Activated CD4-positive, alpha-beta memory T cell treated with anti-CD3 and anti-CD28 coated beads, Interleukin-2, amount 10 ng/mL, durations not matched to agents 7 days and 5 days (primary cell): Measurements from ENCODE around the gene MCC. TPM values are rescaled to one million over a fixed set of nuclear protein-coding genes. Genes with fewer than 3 reads are reported as not detected.

Source experiments
- CTCF ChIA-PET: fragments of 350-600 bp; sonication (Branson Sonifier 250); formaldehyde crosslinking; loops from one replicate; lab custom pipeline; 2021; ENCODE audit warnings: antibody characterized with exemption, inconsistent platforms; lab: Charles Lee
- POLR2A ChIA-PET: fragments of 350-600 bp; sonication (Branson Sonifier 250); formaldehyde crosslinking; loops from one replicate; lab custom pipeline; 2021; ENCODE audit warnings: antibody characterized with exemption; lab: Charles Lee
- DNase-seq: peaks from one replicate; pipeline ENCODE4 v3.0.0-alpha.2; 2020
- H3K27ac Mint-ChIP-seq: one replicate; pipeline ENCODE4 v1.8.0; 2021; ENCODE audit warnings: mild to moderate bottlenecking, mixed read lengths
- H3K27me3 Mint-ChIP-seq: one replicate; pipeline ENCODE4 v1.8.0; 2021; ENCODE audit warnings: mixed read lengths
- H3K36me3 Mint-ChIP-seq: one replicate; pipeline ENCODE4 v1.8.0; 2021; ENCODE audit warnings: low read depth, mixed read lengths
- H3K4me1 Mint-ChIP-seq: one replicate; pipeline ENCODE4 v1.8.0; 2021; ENCODE audit warnings: mixed read lengths
- H3K4me3 Mint-ChIP-seq: one replicate; pipeline ENCODE4 v1.8.0; 2021; ENCODE audit warnings: mild to moderate bottlenecking, mixed read lengths
- H3K9me3 Mint-ChIP-seq: one replicate; pipeline ENCODE4 v1.8.0; 2021; ENCODE audit warnings: mixed read lengths
- total RNA-seq, 2 experiments: library from RNA; stranded (reverse); gene quantifications; one replicate each; pipeline ENCODE4 v1.2.3, GENCODE V29; 2021

MCC gene
- total RNA-seq, 2 experiments from 2014 or later = 8.6 to 10.4 TPM

DNA sequence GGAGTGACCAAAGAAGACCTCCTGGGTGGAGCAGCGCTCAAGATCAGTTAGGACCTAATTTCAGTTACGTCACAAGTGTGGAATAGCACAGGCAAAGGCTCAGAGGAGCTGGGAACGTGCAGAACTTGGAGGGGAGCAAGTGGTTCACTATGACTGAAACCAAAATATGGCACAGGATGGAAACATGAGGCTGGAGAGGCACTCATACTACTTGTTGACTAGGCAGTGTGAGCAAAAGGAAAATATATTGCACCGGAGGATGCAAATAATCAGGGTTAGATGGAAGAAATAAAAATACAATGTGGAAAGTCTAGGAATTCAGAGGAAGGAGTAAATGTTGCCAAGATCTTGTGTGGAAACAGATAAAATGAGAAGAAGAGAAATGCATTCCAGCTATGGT, 363.3 kb downstream of the MCC start:
- no peak overlapping the region for H3K4me3 Mint-ChIP-seq
- peaks cover 3% of the 10 kb centered on the region for H3K27me3 Mint-ChIP-seq
- H3K27ac Mint-ChIP-seq = no peak overlapping the region
- DNase-seq = no peak
- CTCF ChIA-PET = interaction anchor here (1.2 kb wide), 1 partner anchor 129 kb away, joined by 3 read pairs; no protein-coding TSS in a partner anchor
- peaks cover 11% of the 10 kb centered on the region for H3K9me3 Mint-ChIP-seq
- H3K4me1 Mint-ChIP-seq = no peaks in the 10 kb centered on the region
- peaks cover 4% of the 10 kb centered on the region for H3K36me3 Mint-ChIP-seq
- POLR2A ChIA-PET = interaction anchor here (1.1 kb wide), 1 partner anchor 21 kb away, joined by 4 read pairs; no protein-coding TSS in a partner anchor

- peaks cover 4% of the 10 kb centered on the region for H3K36me3 Mint-ChIP-seq
- peaks cover 11% of the 10 kb centered on the region for H3K9me3 Mint-ChIP-seq
- no peaks in the 10 kb centered on the region for H3K4me1 Mint-ChIP-seq
- H3K4me3 Mint-ChIP-seq = no peak overlapping the region
- no peak for DNase-seq
- H3K27ac Mint-ChIP-seq = no peak overlapping the region
- POLR2A ChIA-PET = no interaction called here
- H3K27me3 Mint-ChIP-seq = peaks cover 3% of the 10 kb centered on the region
- CTCF ChIA-PET = interaction anchor here (1.2 kb wide), 1 partner anchor 128 kb away, joined by 3 read pairs; no protein-coding TSS in a partner anchor
These were observed 364.0 kb downstream of the MCC start for GRCh38 chr5:113124265-113124664.

GRCh38 chr5:113123618-113124017, 364.6 kb downstream of the MCC start:
- ChIA-PET POLR2A (no interaction called here), CTCF (interaction anchor here (1.2 kb wide), 1 partner anchor 128 kb away, joined by 3 read pairs; no protein-coding TSS in a partner anchor)
- DNase-seq = no peak
- H3K27me3 Mint-ChIP-seq = peaks cover 3% of the 10 kb centered on the region
- no peaks in the 10 kb centered on the region for H3K4me1 Mint-ChIP-seq
- peaks cover 7% of the 10 kb centered on the region for H3K9me3 Mint-ChIP-seq
- no peak overlapping the region for H3K4me3 Mint-ChIP-seq
- no peak overlapping the region for H3K27ac Mint-ChIP-seq
- H3K36me3 Mint-ChIP-seq = no peaks in the 10 kb centered on the region

DNA sequence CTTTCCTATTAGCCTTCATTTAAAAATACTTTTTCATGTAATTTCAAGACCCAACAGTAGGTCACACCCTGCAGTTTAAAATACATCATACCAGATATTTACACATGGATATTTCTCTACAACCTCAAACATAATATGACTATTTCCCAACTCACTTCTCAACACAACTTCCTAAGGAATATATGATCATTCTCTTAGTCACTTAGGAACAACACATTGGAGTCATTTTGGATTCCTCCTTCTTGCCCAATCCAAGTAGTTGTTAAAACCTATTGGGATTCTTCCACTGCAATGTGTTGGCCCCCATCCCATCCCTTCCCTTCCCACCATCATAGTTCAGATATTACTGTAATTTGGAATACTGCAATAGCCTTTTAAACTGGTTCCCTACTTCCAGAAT, 366.2 kb downstream of the MCC start:
- ChIA-PET POLR2A (no interaction called here), CTCF (no interaction called here)
- no peak overlapping the region for H3K4me3 Mint-ChIP-seq
- H3K27ac Mint-ChIP-seq = no peak overlapping the region
- no peak for DNase-seq
- no peaks in the 10 kb centered on the region for H3K36me3 Mint-ChIP-seq
- H3K9me3 Mint-ChIP-seq = peaks cover 2% of the 10 kb centered on the region
- no peaks in the 10 kb centered on the region for H3K4me1 Mint-ChIP-seq
- peaks cover 3% of the 10 kb centered on the region for H3K27me3 Mint-ChIP-seq

- no peaks in the 10 kb centered on the region for H3K36me3 Mint-ChIP-seq
- CTCF ChIA-PET = no interaction called here
- H3K27me3 Mint-ChIP-seq = no peaks in the 10 kb centered on the region
- no peaks in the 10 kb centered on the region for H3K9me3 Mint-ChIP-seq
- H3K4me3 Mint-ChIP-seq = no peak overlapping the region
- no peak for DNase-seq
- H3K27ac Mint-ChIP-seq = no peak overlapping the region
- H3K4me1 Mint-ChIP-seq = no peaks in the 10 kb centered on the region
- POLR2A ChIA-PET = no interaction called here
These were observed 368.9 kb downstream of the MCC start for GRCh38 chr5:113119246-113119924.

- H3K27ac Mint-ChIP-seq = no peak overlapping the region
- no peaks in the 10 kb centered on the region for H3K4me1 Mint-ChIP-seq
- no peaks in the 10 kb centered on the region for H3K9me3 Mint-ChIP-seq
- H3K27me3 Mint-ChIP-seq = no peaks in the 10 kb centered on the region
- H3K36me3 Mint-ChIP-seq = no peaks in the 10 kb centered on the region
- CTCF ChIA-PET = no interaction called here
- no peak overlapping the region for H3K4me3 Mint-ChIP-seq
- POLR2A ChIA-PET = no interaction called here
- no peak for DNase-seq
These were observed 369.5 kb downstream of the MCC start for GRCh38 chr5:113118765-113119164.

GRCh38 chr5:113118298-113118697, 370.0 kb downstream of the MCC start:
- POLR2A ChIA-PET = no interaction called here
- no peak overlapping the region for H3K4me3 Mint-ChIP-seq
- H3K27ac Mint-ChIP-seq = no peak overlapping the region
- no peak for DNase-seq
- no peaks in the 10 kb centered on the region for H3K4me1 Mint-ChIP-seq
- CTCF ChIA-PET = no interaction called here
- H3K9me3 Mint-ChIP-seq = no peaks in the 10 kb centered on the region
- no peaks in the 10 kb centered on the region for H3K36me3 Mint-ChIP-seq
- no peaks in the 10 kb centered on the region for H3K27me3 Mint-ChIP-seq

DNA sequence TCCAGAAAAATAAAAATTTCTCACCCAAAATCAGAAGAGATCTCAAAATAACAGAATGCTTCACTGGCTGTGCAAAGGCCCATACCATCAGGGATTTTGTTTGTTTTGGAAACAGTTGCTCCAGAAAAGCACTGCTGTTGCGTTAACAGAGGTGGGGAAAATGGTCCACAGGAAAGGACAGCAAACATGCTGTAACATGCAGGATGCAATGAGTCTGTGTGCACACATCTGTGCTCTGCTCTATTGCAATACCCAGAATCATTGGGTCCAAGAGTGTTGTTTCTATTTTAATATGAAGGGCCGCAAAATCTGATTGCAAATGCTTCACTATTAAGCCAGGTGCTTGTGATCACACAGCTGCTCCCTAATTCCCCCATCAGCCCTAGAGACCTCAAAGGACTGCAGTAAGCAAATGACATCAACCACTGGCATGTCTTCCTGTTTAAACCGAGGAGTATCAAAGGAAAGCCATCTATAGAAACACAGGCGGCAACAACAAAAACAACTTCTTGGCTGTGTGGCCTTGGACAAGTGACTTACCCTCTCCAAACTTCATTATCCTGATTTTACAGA, 370.6 kb downstream of the MCC start:
- ChIA-PET CTCF (no interaction called here), POLR2A (no interaction called here)
- no peaks in the 10 kb centered on the region for H3K36me3 Mint-ChIP-seq
- H3K4me3 Mint-ChIP-seq = no peak overlapping the region
- DNase-seq = no peak
- no peak overlapping the region for H3K27ac Mint-ChIP-seq
- no peaks in the 10 kb centered on the region for H3K27me3 Mint-ChIP-seq
- H3K9me3 Mint-ChIP-seq = no peaks in the 10 kb centered on the region
- no peaks in the 10 kb centered on the region for H3K4me1 Mint-ChIP-seq

- ChIA-PET POLR2A (no interaction called here), CTCF (no interaction called here)
- Mint-ChIP-seq H3K4me1 (no peaks in the 10 kb centered on the region), H3K4me3 (no peak overlapping the region), H3K27ac (no peak overlapping the region), H3K27me3 (no peaks in the 10 kb centered on the region), H3K36me3 (no peaks in the 10 kb centered on the region), H3K9me3 (no peaks in the 10 kb centered on the region)
- DNase-seq = no peak
These were observed 372.3 kb downstream of the MCC start for GRCh38 chr5:113115956-113116355.

- Mint-ChIP-seq H3K4me1 (no peaks in the 10 kb centered on the region), H3K9me3 (no peaks in the 10 kb centered on the region), H3K4me3 (no peak overlapping the region), H3K27me3 (no peaks in the 10 kb centered on the region), H3K27ac (no peak overlapping the region), H3K36me3 (no peaks in the 10 kb centered on the region)
- ChIA-PET CTCF (no interaction called here), POLR2A (no interaction called here)
- DNase-seq = no peak
These were observed 373.2 kb downstream of the MCC start for GRCh38 chr5:113115061-113115460.

GRCh38 chr5:113114559-113114958, 373.7 kb downstream of the MCC start:
- POLR2A ChIA-PET = no interaction called here

GRCh38 chr5:113112435-113112834, 375.8 kb downstream of the MCC start:
- no peak for DNase-seq
- Mint-ChIP-seq H3K4me1 (no peaks in the 10 kb centered on the region), H3K4me3 (no peak overlapping the region), H3K9me3 (no peaks in the 10 kb centered on the region), H3K27ac (no peak overlapping the region), H3K27me3 (no peaks in the 10 kb centered on the region), H3K36me3 (no peaks in the 10 kb centered on the region)
- ChIA-PET CTCF (no interaction called here), POLR2A (no interaction called here)

More at GRCh38 chr5:113114559-113114958, 373.7 kb downstream of the MCC start:
- DNase-seq = no peak
- no peak overlapping the region for H3K27ac Mint-ChIP-seq
- no peaks in the 10 kb centered on the region for H3K36me3 Mint-ChIP-seq
- H3K4me1 Mint-ChIP-seq = no peaks in the 10 kb centered on the region
- H3K9me3 Mint-ChIP-seq = no peaks in the 10 kb centered on the region
- no peak overlapping the region for H3K4me3 Mint-ChIP-seq
- CTCF ChIA-PET = no interaction called here
- H3K27me3 Mint-ChIP-seq = no peaks in the 10 kb centered on the region

DNA sequence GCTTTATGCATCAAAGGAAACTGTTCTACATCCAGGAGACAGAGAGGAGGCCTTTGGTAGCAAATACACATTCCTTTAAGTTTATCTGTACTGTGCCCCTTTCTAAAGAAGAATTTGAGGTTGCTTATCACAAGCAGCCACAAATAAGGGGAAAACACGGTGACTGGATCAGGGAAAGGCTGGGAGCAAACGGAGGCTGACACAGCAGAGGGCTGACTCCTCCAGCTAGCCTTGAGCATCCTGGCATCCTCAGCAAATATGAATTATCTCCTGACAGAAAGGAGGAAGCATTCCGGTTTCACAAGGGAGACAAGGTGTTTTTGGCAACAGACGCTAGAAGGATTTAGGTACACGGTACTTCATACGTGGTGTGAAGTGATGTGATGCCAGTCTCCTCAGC, 378.1 kb downstream of the MCC start:
- H3K27me3 Mint-ChIP-seq = no peaks in the 10 kb centered on the region
- H3K27ac Mint-ChIP-seq = no peak overlapping the region
- DNase-seq = no peak
- no peak overlapping the region for H3K4me3 Mint-ChIP-seq
- no peaks in the 10 kb centered on the region for H3K9me3 Mint-ChIP-seq
- ChIA-PET CTCF (no interaction called here), POLR2A (no interaction called here)
- H3K4me1 Mint-ChIP-seq = no peaks in the 10 kb centered on the region
- H3K36me3 Mint-ChIP-seq = peaks cover 4% of the 10 kb centered on the region

GRCh38 chr5:113109344-113109743, 378.9 kb downstream of the MCC start:
- Mint-ChIP-seq H3K9me3 (no peaks in the 10 kb centered on the region), H3K4me1 (no peaks in the 10 kb centered on the region), H3K36me3 (peaks cover 4% of the 10 kb centered on the region), H3K27ac (no peak overlapping the region), H3K4me3 (no peak overlapping the region), H3K27me3 (no peaks in the 10 kb centered on the region)
- ChIA-PET CTCF (no interaction called here), POLR2A (no interaction called here)
- no peak for DNase-seq
